Measurements from ENCODE around the gene NOL6. TPM values are rescaled to one million over a fixed set of nuclear protein-coding genes. Genes with fewer than 3 reads are reported as not detected.
A peak's percentile ranks its signal among the peaks of the same experiment; 100 is the strongest.

NOL6 gene
- total and polyA plus RNA-seq, 2 of the 8 experiments (the other 6 are each of a cell fraction or from before 2014, with no cell fraction given): 44.0 to 55.0 TPM

- no peak overlapping the region for H4K8ac ChIP-seq (ENCODE audit: extremely low read depth, insufficient read depth, low read length)
- no peak overlapping the region for H3K23ac ChIP-seq (ENCODE audit: insufficient read length)
- TF ChIP-seq MAFK (IDR thresholded peaks at IDR 0.05; ENCODE audit: low read depth, low read length) (no peak), KDM5A (IDR thresholded peaks at IDR 0.05; ENCODE audit: low read length) (no peak), HDAC6 (IDR thresholded peaks at IDR 0.05; ENCODE audit: low read depth, low read length) (no peak), RBBP5 (IDR thresholded peaks at IDR 0.05; ENCODE audit: borderline replicate concordance, low read depth, low read length) (no peak), POLR2AphosphoS5 (IDR thresholded peaks at IDR 0.05; ENCODE audit: low read depth, low read length) (no peak)
- H3K27me3 ChIP-seq (replicated peaks in 1 of 4; ENCODE audit: control insufficient read depth in 3 of 4, extremely low read depth in 1 of 4, insufficient read depth in 3 of 4, low read length in 3 of 4): no peaks in the 10 kb centered on the region
- H2BK12ac ChIP-seq (ENCODE audit: low read depth, low read length): no peak overlapping the region
- 87% methylated on average over 7 of the region's 7 CpGs; no CpG with 5 or more reads in 1 of the 2 experiments for WGBS, 2 experiments (ENCODE audit: extremely low coverage in 1 of 2, insufficient coverage in 1 of 2, insufficient read length in 1 of 2, insufficient replicate concordance in 2 of 2, low coverage in 1 of 2, low lambda C conversion rate in 2 of 2, missing lambda C conversion rate in 1 of 2)
- H2AFZ ChIP-seq (ENCODE audit: low read length): no peak overlapping the region
- no peak overlapping the region for H4K91ac ChIP-seq (replicated peaks; ENCODE audit: insufficient read length, low read length)
- H3K14ac ChIP-seq (ENCODE audit: insufficient read length): no peak overlapping the region
- 0 out of 2 replicates have a peak overlapping the region, but pooled peaks have one; percentile 29 for H2BK15ac ChIP-seq (ENCODE audit: low read length)
- H3K4ac ChIP-seq (replicated peaks; ENCODE audit: insufficient read length, low read depth, low read length): no peak overlapping the region
- H4K20me1 ChIP-seq (replicated peaks in 1 of 2; ENCODE audit: control insufficient read depth in 1 of 2, insufficient read depth in 2 of 2, low read length in 2 of 2): no peaks in the 10 kb centered on the region
- no peak overlapping the region for H2BK5ac ChIP-seq (ENCODE audit: low read depth, low read length)
- no peaks in the 10 kb centered on the region; the same call in 1 of the 2 replicates for H3K23me2 ChIP-seq (ENCODE audit: low read depth, low read length)
- H3K18ac ChIP-seq (ENCODE audit: extremely low read depth, low read length): no peak overlapping the region
- ChIA-PET CTCF (ENCODE audit: partially characterized antibody) (interaction anchor here (1.1 to 2.5 kb wide), 4 partner anchors 9 to 26 kb away, joined by 3 to 8 read pairs (median 7); no protein-coding TSS in a partner anchor), POLR2A (ENCODE audit: partially characterized antibody) (no interaction called here)
- no peaks in the 10 kb centered on the region for H3K79me1 ChIP-seq (ENCODE audit: low read depth, low read length)
- no peak overlapping the region for H3K56ac ChIP-seq (replicated peaks; ENCODE audit: insufficient read length, low read depth, low read length)
- H3K9ac ChIP-seq (replicated peaks in 1 of 4; ENCODE audit: extremely low read depth in 1 of 4, low read depth in 3 of 4, low read length in 3 of 4): no peak overlapping the region
- H2AK5ac ChIP-seq (ENCODE audit: low read depth, low read length): no peak overlapping the region; the same call in 1 of the 2 replicates
- H3K4me3 ChIP-seq (ENCODE audit: extremely low read depth in 1 of 4, insufficient read depth in 2 of 4, low read depth in 3 of 4, low read length in 4 of 4): no peak overlapping the region
- no peak overlapping the region for H3K27ac ChIP-seq (ENCODE audit: low read depth, low read length)
- peaks cover 0 to 2% (median 0%) of the 10 kb centered on the region in 4 experiments; a peak in 1 of 7 replicates for H3K4me1 ChIP-seq (replicated peaks in 1 of 4; ENCODE audit: control insufficient read depth in 3 of 4, insufficient read depth in 4 of 4, low read length in 3 of 4)
- no peak for FAIRE-seq
- DNase-seq (ENCODE audit: low read depth in 1 of 2, low spot score in 2 of 2): no peak
- H2BK20ac ChIP-seq (ENCODE audit: low read length): no peak overlapping the region
- no peaks in the 10 kb centered on the region for H3K79me2 ChIP-seq (ENCODE audit: control insufficient read depth in 1 of 2, insufficient read depth in 2 of 2, low read length in 2 of 2)
- H3K36me3 ChIP-seq (ENCODE audit: control insufficient read depth in 2 of 4, insufficient read depth in 4 of 4, low read length in 3 of 4): no peaks in the 10 kb centered on the region
- H3K9me3 ChIP-seq (ENCODE audit: insufficient read depth in 2 of 2, low read depth in 1 of 2, low read length in 1 of 2): no peaks in the 10 kb centered on the region
- H4K5ac ChIP-seq (ENCODE audit: insufficient read length, low read depth, low read length): no peak overlapping the region
- H3K4me2 ChIP-seq (ENCODE audit: insufficient read depth in 1 of 2, low read depth in 2 of 2, low read length in 2 of 2): no peak overlapping the region
- H2BK120ac ChIP-seq (replicated peaks; ENCODE audit: low read depth, low read length): no peak overlapping the region
Observed at GRCh38 chr9:33426843-33427293, 46.9 kb downstream of the NOL6 start.
